Measurements from ENCODE around the gene SMIM35.

The SMIM35 gene

DNA sequence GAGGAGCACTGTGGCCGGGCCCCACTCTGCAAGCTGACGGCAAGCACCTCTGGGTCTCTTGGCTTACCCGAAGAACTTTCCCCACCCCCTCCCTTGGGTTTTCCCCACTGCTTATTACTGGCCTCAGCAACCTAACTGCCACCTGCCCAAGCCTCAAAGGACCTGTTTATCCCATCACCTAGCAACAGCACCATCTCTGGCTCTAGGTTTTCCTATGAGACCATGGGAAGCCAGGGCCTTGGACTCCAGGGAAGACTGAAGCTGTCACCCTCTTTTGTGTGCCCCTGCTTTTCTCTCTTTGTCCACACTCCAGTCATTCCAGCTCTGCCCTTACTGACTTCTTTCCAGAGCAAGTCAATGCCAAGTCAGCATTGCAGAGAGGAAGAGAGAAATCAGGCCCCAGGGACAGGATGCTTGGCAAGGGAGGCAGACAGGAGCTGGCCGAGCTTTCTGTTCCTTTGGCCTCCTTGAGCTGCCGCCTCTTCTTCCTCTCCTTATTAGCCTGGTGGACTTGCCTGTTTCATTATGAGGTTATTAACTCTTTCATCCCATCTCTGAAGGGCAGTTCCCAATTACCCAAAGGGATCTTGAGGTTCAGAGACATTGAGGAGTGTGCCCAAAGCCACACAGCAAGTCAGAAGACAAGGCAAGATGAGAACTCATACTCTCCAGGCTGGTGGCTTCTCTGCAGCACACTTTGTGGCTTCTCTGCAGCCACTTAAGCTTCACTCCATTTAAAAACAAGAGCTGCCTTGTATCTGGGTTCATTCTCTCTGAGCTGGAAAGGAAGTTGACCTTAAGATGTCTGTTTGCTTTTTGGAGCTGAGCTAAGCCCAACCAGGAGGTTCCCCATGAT is at the start of gene SMIM35:
SMIM35 (minus strand) TSS at position 51 of the 856 bp plus-strand sequence. CDS start 206 bp downstream, outside the sequence.
- no peak within 1 kb of the TSS for H3K27ac ChIP-seq (ENCODE audit: low read depth, low read length)

DNA sequence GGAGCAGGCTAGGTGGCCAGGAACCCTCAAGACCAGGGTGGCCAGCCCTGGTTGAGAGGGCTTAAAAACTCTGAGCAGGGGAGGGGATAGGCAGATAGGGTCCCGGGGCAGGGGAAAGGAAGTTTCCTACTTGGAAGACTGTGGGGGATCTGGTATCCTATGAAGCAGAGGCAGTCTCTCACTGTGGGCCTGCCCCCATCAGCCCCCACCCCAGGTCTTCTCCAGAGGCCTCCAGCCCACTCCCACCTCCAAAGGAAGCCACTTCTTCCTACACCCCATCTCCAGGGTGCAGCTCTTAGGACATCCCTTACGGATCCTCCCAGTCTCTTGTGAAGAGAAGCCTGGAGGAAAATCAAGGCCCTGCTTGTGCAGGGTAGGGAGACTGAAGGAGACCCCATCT is 49.6 kb upstream of the SMIM35 start:
- H3K36me3 ChIP-seq (ENCODE audit: insufficient read depth, low read length) = no peaks in the 10 kb centered on the region
- H3K4me1 ChIP-seq (ENCODE audit: control insufficient read depth, insufficient read depth, low read length, unreplicated experiment) = no peaks in the 10 kb centered on the region
- no peak overlapping the region for H3K4me3 ChIP-seq (ENCODE audit: low read depth, low read length)
- no peak overlapping the region for H3K27ac ChIP-seq (ENCODE audit: low read depth, low read length)
- H3K79me2 ChIP-seq (ENCODE audit: control insufficient read depth, insufficient read depth, low read length, unreplicated experiment) = no peaks in the 10 kb centered on the region
- H2AFZ ChIP-seq (ENCODE audit: low read length, unreplicated experiment) = no peak overlapping the region
- peaks cover 73% of the 10 kb centered on the region for H3K27me3 ChIP-seq (ENCODE audit: insufficient read depth, low read length)

More for the DNA sequence above, at the start of gene SMIM35:
- no peaks in the 10 kb centered on the region for H3K36me3 ChIP-seq (ENCODE audit: insufficient read depth, low read length)
- H2AFZ ChIP-seq (ENCODE audit: low read length, unreplicated experiment) = no peak within 1 kb of the TSS
- peaks cover 23% of the 10 kb centered on the region for H3K27me3 ChIP-seq (ENCODE audit: insufficient read depth, low read length)
- H3K4me3 ChIP-seq (ENCODE audit: low read depth, low read length) = no peak within 1 kb of the TSS
- H3K4me1 ChIP-seq (ENCODE audit: control insufficient read depth, insufficient read depth, low read length, unreplicated experiment) = no peaks in the 10 kb centered on the region
- no peaks in the 10 kb centered on the region for H3K79me2 ChIP-seq (ENCODE audit: control insufficient read depth, insufficient read depth, low read length, unreplicated experiment)

DNA sequence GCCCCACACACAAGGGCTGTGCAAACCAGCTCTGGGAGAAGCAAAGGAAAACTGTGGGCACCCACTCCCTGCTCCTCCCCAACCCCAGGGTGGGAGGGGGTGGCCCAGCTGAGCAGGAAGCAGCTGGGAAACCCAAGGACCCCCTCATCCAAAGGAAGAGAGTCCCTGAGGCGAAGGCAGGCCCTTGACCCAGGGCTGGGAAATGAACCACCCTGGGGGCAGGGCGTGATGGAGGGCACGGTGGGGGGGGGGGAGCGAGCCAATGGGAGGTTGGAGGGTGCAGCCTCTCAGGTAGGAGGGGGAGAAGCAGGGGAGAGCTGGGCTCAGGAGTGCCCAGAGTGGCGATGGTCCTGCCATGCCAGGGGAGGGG is 49.0 kb upstream of the SMIM35 start:
- no peak overlapping the region for H3K27ac ChIP-seq (ENCODE audit: low read depth, low read length)
- H3K79me2 ChIP-seq (ENCODE audit: control insufficient read depth, insufficient read depth, low read length, unreplicated experiment) = no peaks in the 10 kb centered on the region
- no peak overlapping the region for H2AFZ ChIP-seq (ENCODE audit: low read length, unreplicated experiment)
- H3K27me3 ChIP-seq (ENCODE audit: insufficient read depth, low read length) = peaks cover 69% of the 10 kb centered on the region
- no peaks in the 10 kb centered on the region for H3K4me1 ChIP-seq (ENCODE audit: control insufficient read depth, insufficient read depth, low read length, unreplicated experiment)
- H3K36me3 ChIP-seq (ENCODE audit: insufficient read depth, low read length) = no peaks in the 10 kb centered on the region
- H3K4me3 ChIP-seq (ENCODE audit: low read depth, low read length) = no peak overlapping the region

DNA sequence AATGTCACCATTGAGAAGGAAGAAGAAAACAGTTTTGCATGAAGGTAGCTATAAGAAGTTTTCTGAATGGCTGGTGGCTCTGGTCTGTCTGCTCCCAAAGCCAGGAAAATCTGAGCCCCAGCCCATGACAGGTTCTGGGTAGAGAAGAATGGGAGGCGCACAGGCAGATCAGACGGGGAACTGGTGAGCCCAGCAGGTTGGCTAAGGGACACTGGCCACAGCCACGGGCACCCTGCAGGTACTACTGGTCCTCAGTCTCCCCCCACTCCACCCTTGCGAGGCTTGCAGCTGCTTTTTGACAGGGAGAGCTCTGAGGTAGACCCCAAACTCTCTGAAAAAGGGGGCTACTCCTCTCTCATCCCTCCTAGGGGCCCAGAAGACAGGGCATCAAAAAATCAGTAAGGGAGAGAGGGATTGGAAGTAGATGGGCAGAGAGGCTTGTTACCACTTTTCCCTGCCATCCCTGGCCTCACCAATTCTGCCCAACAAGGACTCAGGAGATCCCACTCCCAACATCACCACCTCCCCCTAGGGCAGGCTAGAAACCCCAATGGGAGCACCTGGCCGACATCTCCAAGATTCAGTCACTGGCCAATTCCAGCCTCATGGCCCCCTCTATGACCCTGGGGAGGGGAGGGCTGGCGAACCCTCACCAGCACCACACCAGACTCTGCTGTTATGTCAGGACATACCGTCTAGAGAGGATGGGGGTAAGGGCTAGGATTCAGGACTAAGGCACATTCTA is 48.5 kb upstream of the SMIM35 start:
- H3K79me2 ChIP-seq (ENCODE audit: control insufficient read depth, insufficient read depth, low read length, unreplicated experiment) = no peaks in the 10 kb centered on the region
- H3K36me3 ChIP-seq (ENCODE audit: insufficient read depth, low read length) = no peaks in the 10 kb centered on the region
- H3K4me3 ChIP-seq (ENCODE audit: low read depth, low read length) = no peak overlapping the region
- no peak overlapping the region for H3K27ac ChIP-seq (ENCODE audit: low read depth, low read length)
- H3K4me1 ChIP-seq (ENCODE audit: control insufficient read depth, insufficient read depth, low read length, unreplicated experiment) = no peaks in the 10 kb centered on the region
- H3K27me3 ChIP-seq (ENCODE audit: insufficient read depth, low read length) = peaks cover 63% of the 10 kb centered on the region
- no peak overlapping the region for H2AFZ ChIP-seq (ENCODE audit: low read length, unreplicated experiment)

DNA sequence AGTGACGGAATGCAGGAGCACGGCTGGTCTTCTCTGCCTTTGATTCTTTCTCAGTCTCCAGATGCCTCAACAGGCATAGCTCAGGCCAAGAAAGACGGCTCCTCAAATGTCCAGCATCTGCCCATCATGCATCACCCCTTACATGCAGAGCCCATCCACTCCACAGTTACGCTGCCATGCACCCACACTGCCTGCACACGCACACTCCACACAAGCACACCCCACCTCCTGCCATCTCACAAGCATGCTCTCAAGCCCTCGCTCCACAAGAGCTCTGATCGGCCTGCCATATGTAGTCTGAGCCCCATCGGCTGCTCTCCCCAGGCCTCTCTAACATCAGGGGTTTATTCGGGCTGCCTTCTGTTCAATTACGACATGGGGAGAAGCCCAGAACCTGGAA is 47.1 kb upstream of the SMIM35 start:
- H3K79me2 ChIP-seq (ENCODE audit: control insufficient read depth, insufficient read depth, low read length, unreplicated experiment) = no peaks in the 10 kb centered on the region
- no peaks in the 10 kb centered on the region for H3K4me1 ChIP-seq (ENCODE audit: control insufficient read depth, insufficient read depth, low read length, unreplicated experiment)
- peaks cover 63% of the 10 kb centered on the region for H3K27me3 ChIP-seq (ENCODE audit: insufficient read depth, low read length)

DNA sequence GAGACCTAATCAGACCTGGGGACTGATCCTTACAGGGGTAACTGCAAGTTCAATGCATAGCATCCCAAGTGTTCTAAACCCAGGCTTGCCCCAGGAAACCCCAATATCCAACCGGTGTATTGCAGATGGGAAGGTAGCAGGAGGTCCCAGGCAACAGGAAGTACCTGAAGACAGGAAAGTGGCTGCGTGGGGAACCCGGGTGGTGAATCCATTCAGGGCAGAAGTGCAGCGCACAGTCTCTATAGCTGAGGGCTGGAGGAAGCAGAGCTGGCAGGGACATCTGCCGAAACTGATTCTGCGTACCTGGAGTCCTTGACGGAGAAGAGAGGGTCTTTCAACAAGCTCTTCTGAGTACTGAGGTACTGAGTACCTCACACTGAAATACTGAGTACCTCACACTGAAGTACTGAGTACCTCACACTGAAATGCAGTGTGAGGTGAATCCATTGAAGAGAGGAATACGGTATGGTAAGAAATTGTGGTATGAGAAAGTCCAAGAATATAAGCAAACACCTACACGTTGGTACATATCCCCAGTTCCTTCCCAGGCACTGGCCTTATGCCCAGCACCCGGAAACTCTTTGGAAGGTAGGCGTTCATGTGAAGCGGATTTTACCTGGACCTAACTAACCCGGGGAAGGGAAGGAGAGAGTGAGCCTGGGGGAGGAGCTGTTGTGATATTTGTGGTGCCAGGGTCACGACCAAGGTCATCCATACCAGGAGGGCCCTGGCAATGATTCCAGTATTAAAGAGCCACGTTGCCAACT is 45.8 kb upstream of the SMIM35 start:
- no peak overlapping the region for H2AFZ ChIP-seq (ENCODE audit: low read length, unreplicated experiment)
- no peak overlapping the region for H3K4me3 ChIP-seq (ENCODE audit: low read depth, low read length)
- H3K4me1 ChIP-seq (ENCODE audit: control insufficient read depth, insufficient read depth, low read length, unreplicated experiment) = no peaks in the 10 kb centered on the region
- H3K79me2 ChIP-seq (ENCODE audit: control insufficient read depth, insufficient read depth, low read length, unreplicated experiment) = no peaks in the 10 kb centered on the region
- H3K27ac ChIP-seq (ENCODE audit: low read depth, low read length) = no peak overlapping the region
- H3K36me3 ChIP-seq (ENCODE audit: insufficient read depth, low read length) = no peaks in the 10 kb centered on the region
- H3K27me3 ChIP-seq (ENCODE audit: insufficient read depth, low read length) = peaks cover 64% of the 10 kb centered on the region

More for the DNA sequence above, 47.1 kb upstream of the SMIM35 start:
- H3K4me3 ChIP-seq (ENCODE audit: low read depth, low read length) = no peak overlapping the region
- no peaks in the 10 kb centered on the region for H3K36me3 ChIP-seq (ENCODE audit: insufficient read depth, low read length)
- H2AFZ ChIP-seq (ENCODE audit: low read length, unreplicated experiment) = no peak overlapping the region
- no peak overlapping the region for H3K27ac ChIP-seq (ENCODE audit: low read depth, low read length)

DNA sequence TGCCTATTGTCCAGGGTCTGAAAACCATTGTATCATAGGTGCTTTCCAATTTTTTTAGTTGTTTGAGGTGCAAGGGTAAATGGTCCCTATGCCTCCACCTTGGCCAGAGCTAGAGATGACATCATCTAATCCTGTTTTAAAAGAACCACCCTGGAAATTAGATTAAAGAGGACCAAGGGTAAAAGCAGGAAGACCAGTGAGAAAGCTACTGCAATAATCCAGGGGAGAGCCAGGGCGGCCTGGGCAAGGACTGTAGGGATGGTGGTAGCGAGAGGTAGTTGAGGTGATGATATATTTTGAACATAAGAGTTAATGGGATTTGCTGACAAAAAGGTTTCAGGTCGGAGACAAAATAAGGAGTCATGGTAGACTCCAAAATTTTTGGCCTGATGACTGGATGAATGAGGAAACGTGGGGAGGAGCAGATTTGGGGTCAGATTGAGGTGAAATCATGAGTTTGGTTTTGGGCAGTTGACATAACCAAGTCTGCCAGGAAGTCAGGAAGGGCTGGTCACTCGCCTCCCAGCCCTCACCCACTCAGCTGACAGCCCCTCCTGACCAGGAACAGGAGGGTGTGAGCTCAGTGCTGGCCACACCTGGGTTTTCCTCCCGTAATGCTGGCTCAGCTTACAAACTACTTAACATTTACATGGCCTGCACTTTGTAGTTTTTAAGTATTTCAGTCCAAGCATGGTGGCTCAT is 42.9 kb upstream of the SMIM35 start:
- Histone ChIP-seq H3K27me3 (ENCODE audit: insufficient read depth, low read length) (peaks cover 58% of the 10 kb centered on the region), H2AFZ (ENCODE audit: low read length, unreplicated experiment) (no peak overlapping the region), H3K4me1 (ENCODE audit: control insufficient read depth, insufficient read depth, low read length, unreplicated experiment) (no peaks in the 10 kb centered on the region), H3K79me2 (ENCODE audit: control insufficient read depth, insufficient read depth, low read length, unreplicated experiment) (no peaks in the 10 kb centered on the region), H3K27ac (ENCODE audit: low read depth, low read length) (no peak overlapping the region), H3K36me3 (ENCODE audit: insufficient read depth, low read length) (no peaks in the 10 kb centered on the region), H3K4me3 (ENCODE audit: low read depth, low read length) (no peak overlapping the region)

DNA sequence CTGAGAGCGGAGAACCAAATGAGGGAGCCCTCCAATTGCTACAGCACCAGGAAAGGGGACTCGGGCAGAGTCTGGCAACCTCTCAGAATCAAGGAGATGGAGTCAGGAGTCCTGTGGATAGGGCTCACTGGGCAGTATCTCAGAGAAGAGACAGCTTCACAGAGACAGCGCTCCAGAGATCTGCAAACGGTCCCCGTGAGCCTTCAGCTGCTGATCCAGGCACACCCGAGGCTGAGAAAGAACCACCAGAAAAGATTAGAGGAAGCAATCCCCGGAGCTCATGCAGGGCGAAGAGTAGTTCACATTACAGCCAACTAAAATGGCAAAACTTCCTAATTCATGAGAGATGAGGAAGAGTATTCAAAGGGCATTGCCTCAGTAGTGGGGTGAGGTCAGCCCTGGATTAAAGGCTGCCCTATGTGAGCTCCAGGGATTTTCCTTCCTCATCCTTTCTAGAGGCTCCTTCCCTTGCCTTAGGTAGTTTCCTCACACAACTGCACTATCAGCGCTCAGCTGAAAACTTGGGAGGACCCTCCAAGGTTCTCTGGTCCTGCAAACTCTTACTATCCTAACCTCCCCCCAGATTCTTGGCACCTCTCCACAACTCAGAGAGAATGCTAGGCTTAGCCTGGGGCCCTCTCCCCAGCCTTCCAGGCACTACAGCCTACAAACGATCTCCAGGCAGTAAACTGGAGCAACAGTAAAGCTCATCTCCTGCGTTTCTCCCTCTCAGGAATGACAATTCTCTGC is 42.1 kb upstream of the SMIM35 start:
- no peak overlapping the region for H2AFZ ChIP-seq (ENCODE audit: low read length, unreplicated experiment)
- H3K4me1 ChIP-seq (ENCODE audit: control insufficient read depth, insufficient read depth, low read length, unreplicated experiment) = no peaks in the 10 kb centered on the region
- H3K4me3 ChIP-seq (ENCODE audit: low read depth, low read length) = no peak overlapping the region
- no peak overlapping the region for H3K27ac ChIP-seq (ENCODE audit: low read depth, low read length)
- H3K27me3 ChIP-seq (ENCODE audit: insufficient read depth, low read length) = peaks cover 51% of the 10 kb centered on the region
- H3K36me3 ChIP-seq (ENCODE audit: insufficient read depth, low read length) = no peaks in the 10 kb centered on the region
- no peaks in the 10 kb centered on the region for H3K79me2 ChIP-seq (ENCODE audit: control insufficient read depth, insufficient read depth, low read length, unreplicated experiment)

DNA sequence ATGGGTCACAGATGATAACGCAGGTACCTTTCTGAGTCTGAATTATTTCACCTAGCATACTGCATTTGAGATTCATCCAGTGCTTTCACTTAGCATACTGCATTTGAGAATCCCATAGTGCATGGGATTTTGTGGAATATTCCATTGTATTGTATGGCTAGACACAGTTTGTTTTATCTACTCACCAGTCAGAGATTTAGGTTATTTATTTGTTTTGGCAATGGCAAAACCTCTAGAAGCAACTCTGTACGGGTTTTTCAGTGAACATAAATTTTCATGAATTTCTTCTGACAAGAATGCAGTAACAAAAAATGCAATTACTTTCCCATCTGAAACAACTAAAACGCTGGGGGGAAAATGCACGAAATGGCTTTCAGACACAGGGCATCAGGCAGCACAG is 41.5 kb upstream of the SMIM35 start:
- H3K4me3 ChIP-seq (ENCODE audit: low read depth, low read length) = no peak overlapping the region
- no peaks in the 10 kb centered on the region for H3K4me1 ChIP-seq (ENCODE audit: control insufficient read depth, insufficient read depth, low read length, unreplicated experiment)
- peaks cover 49% of the 10 kb centered on the region for H3K27me3 ChIP-seq (ENCODE audit: insufficient read depth, low read length)
- H3K79me2 ChIP-seq (ENCODE audit: control insufficient read depth, insufficient read depth, low read length, unreplicated experiment) = no peaks in the 10 kb centered on the region
- no peak overlapping the region for H2AFZ ChIP-seq (ENCODE audit: low read length, unreplicated experiment)
- H3K27ac ChIP-seq (ENCODE audit: low read depth, low read length) = no peak overlapping the region
- H3K36me3 ChIP-seq (ENCODE audit: insufficient read depth, low read length) = no peaks in the 10 kb centered on the region

All from ACC112 (cell line).